Measurements from ENCODE around the gene CALML4. TPM values are rescaled to one million over a fixed set of nuclear protein-coding genes. Genes with fewer than 3 reads are reported as not detected.
"Not testable (repeated sequence)": the region's sequence is repeated elsewhere in the genome, so short reads cannot be mapped to it uniquely, and the experiment has no call there.

Gene CALML4
- total and polyA plus RNA-seq, 4 donors: 10.4 to 21.7 (median 14.4) TPM

DNA sequence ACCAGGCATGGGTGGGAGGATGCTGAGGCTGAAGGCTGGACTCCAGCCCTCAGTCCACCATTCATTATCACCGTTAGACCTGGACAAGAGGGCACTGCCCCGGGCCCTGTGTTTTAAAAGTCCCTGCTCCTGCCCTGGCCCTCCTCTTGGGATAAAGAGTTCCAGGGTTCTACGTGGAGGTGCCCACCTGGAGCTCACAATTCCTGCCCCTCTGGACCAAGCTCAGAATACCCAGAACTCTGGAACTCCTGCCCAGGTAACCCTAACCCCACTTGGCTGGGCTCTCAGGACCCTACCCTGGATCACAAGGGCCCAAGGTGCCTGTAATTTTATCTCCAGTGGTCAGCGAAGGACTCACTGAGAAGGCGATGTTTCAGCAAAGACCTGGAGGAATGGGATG, 1.2 kb downstream of the CALML4 start:
- no peak overlapping the region for H3K9ac ChIP-seq (ENCODE audit: insufficient read depth in 1 of 2, low read length in 2 of 2)
- WGBS, 2 donors: 96% methylated on average over 5 of the region's 5 CpGs
- DNase-seq (no peak), ATAC-seq (ENCODE audit: insufficient read depth, low FRiP score) (no peak)
- H3K4me1 ChIP-seq (ENCODE audit: control insufficient read depth in 5 of 5, insufficient read depth in 5 of 5, low read length in 5 of 5): peaks cover 0 to 34% (median 9%) of the 10 kb centered on the region in 5 donors
- no peaks in the 10 kb centered on the region for H3K9me3 ChIP-seq (ENCODE audit: control insufficient read depth in 4 of 4, insufficient read depth in 3 of 4, low read length in 3 of 4)
- no peaks in the 10 kb centered on the region for H3K27me3 ChIP-seq (ENCODE audit: control insufficient read depth in 3 of 3, insufficient read depth in 3 of 3, low read length in 2 of 3)
- peaks cover 0 to 3% (median 1%) of the 10 kb centered on the region in 4 donors for H3K36me3 ChIP-seq (ENCODE audit: control insufficient read depth in 4 of 4, insufficient read depth in 4 of 4, low read length in 4 of 4)
- TF ChIP-seq, protein P1, sequence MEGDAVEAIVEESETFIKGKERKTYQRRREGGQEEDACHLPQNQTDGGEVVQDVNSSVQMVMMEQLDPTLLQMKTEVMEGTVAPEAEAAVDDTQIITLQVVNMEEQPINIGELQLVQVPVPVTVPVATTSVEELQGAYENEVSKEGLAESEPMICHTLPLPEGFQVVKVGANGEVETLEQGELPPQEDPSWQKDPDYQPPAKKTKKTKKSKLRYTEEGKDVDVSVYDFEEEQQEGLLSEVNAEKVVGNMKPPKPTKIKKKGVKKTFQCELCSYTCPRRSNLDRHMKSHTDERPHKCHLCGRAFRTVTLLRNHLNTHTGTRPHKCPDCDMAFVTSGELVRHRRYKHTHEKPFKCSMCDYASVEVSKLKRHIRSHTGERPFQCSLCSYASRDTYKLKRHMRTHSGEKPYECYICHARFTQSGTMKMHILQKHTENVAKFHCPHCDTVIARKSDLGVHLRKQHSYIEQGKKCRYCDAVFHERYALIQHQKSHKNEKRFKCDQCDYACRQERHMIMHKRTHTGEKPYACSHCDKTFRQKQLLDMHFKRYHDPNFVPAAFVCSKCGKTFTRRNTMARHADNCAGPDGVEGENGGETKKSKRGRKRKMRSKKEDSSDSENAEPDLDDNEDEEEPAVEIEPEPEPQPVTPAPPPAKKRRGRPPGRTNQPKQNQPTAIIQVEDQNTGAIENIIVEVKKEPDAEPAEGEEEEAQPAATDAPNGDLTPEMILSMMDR (IDR thresholded peaks at IDR 0.05; ENCODE audit: control extremely low read depth, extremely low read depth): no peak
- no peak overlapping the region for H3K4me3 ChIP-seq
- H3K27ac ChIP-seq (ENCODE audit: low read depth in 1 of 2, low read length in 1 of 2): no peak overlapping the region

DNA sequence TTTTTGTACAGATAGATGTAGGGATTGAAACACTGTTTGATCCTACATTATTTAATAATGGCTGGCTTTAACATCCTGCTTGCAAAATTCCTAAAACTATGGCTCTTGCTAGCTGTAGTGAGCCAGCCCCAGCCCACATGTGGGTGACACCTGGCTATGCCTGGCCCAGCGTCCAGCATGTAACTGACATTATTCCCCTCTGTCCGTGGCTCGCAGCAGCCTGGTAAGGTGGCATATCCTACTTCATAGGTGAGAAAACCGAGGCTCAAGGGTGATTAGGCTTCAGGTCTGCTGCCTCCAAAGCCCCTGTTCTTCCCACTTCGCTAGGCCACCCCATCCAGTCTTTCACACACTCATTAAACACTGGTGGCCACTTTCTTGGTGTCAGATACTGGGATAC, 1.6 kb downstream of the CALML4 start:
- Histone ChIP-seq H3K27me3 (ENCODE audit: control insufficient read depth in 3 of 3, insufficient read depth in 3 of 3, low read length in 2 of 3) (no peaks in the 10 kb centered on the region), H3K36me3 (ENCODE audit: control insufficient read depth in 4 of 4, insufficient read depth in 4 of 4, low read length in 4 of 4) (peaks cover 0 to 3% (median 1%) of the 10 kb centered on the region in 4 donors), H3K9me3 (ENCODE audit: control insufficient read depth in 4 of 4, insufficient read depth in 3 of 4, low read length in 3 of 4) (no peaks in the 10 kb centered on the region), H3K4me1 (ENCODE audit: control insufficient read depth in 5 of 5, insufficient read depth in 5 of 5, low read length in 5 of 5) (peaks cover 0 to 32% (median 9%) of the 10 kb centered on the region in 5 donors), H3K27ac (ENCODE audit: low read depth in 1 of 2, low read length in 1 of 2) (no peak overlapping the region), H3K9ac (ENCODE audit: insufficient read depth in 1 of 2, low read length in 2 of 2) (no peak overlapping the region), H3K4me3 (no peak overlapping the region)
- ATAC-seq (ENCODE audit: insufficient read depth, low FRiP score): no peak
- TF ChIP-seq, protein P1 (IDR thresholded peaks at IDR 0.05; ENCODE audit: control extremely low read depth, extremely low read depth): no peak
- DNase-seq: no peak
- 96 to 98% methylated on average over 5 of the region's 5 CpGs for WGBS, 2 donors

DNA sequence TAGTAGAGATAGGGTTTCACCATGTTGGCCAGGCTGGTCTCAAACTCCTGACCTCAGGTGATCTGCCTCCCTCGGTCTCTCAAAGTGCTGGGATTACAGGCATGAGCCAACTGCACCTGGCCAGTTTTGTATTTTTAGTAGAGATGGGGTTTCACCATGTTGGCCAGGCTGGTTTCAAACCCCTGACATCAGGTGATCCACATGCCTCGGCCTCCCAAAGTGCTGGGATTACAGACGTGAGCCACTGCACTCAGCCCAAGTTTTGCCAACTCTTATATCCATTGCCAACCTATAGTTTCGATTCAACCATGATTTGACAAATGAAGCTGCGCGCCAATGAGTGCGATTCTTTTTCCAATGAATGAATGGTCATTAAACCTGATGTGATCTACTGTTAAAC, 2.1 kb downstream of the CALML4 start:
- not testable (repeated sequence) for DNase-seq; H3K36me3 ChIP-seq (ENCODE audit: control insufficient read depth in 4 of 4, insufficient read depth in 4 of 4, low read length in 4 of 4); H3K27me3 ChIP-seq (ENCODE audit: control insufficient read depth in 3 of 3, insufficient read depth in 3 of 3, low read length in 2 of 3); H3K9me3 ChIP-seq (ENCODE audit: control insufficient read depth in 4 of 4, insufficient read depth in 3 of 4, low read length in 3 of 4); ATAC-seq (ENCODE audit: insufficient read depth, low FRiP score); H3K27ac ChIP-seq (ENCODE audit: low read depth in 1 of 2, low read length in 1 of 2); H3K4me3 ChIP-seq; H3K9ac ChIP-seq (ENCODE audit: insufficient read depth in 1 of 2, low read length in 2 of 2)
- 97% methylated on average over 7 of the region's 7 CpGs for whole genome bisulfite sequencing, 2 donors
- H3K4me1 ChIP-seq (ENCODE audit: control insufficient read depth in 5 of 5, insufficient read depth in 5 of 5, low read length in 5 of 5): peaks cover 0 to 29% (median 9%) of the 10 kb centered on the region in 5 donors

DNA sequence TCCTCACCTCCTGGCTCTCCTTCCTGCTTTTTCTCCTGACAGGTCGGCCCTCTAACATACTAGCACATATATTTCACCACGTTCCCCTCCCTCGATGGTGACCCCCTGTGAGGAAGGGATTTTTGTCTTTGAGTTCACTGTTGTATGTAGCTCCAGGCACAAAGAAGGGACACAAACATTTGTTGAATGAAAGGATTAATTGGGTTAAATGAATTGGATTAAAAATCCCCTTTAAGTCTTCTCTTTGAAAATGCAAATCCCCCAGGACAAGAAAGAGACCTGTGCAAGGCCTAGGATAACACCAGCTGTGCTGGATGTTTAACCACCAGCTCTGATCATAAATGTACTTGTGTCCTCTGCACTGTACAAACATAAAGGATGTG, 3.3 kb downstream of the CALML4 start:
- DNase-seq (no peak), ATAC-seq (ENCODE audit: insufficient read depth, low FRiP score) (no peak)
- H3K27ac ChIP-seq (ENCODE audit: low read depth in 1 of 2, low read length in 1 of 2): no peak overlapping the region
- no peaks in the 10 kb centered on the region for H3K9me3 ChIP-seq (ENCODE audit: control insufficient read depth in 4 of 4, insufficient read depth in 3 of 4, low read length in 3 of 4)
- TF ChIP-seq, protein P1 (IDR thresholded peaks at IDR 0.05; ENCODE audit: control extremely low read depth, extremely low read depth): no peak
- H3K36me3 ChIP-seq (ENCODE audit: control insufficient read depth in 4 of 4, insufficient read depth in 4 of 4, low read length in 4 of 4): no peaks in the 10 kb centered on the region
- no peaks in the 10 kb centered on the region for H3K27me3 ChIP-seq (ENCODE audit: control insufficient read depth in 3 of 3, insufficient read depth in 3 of 3, low read length in 2 of 3)
- no peak overlapping the region for H3K9ac ChIP-seq (ENCODE audit: insufficient read depth in 1 of 2, low read length in 2 of 2)
- no peak overlapping the region for H3K4me3 ChIP-seq
- WGBS, 2 donors: 53 to 59% methylated on average over 3 of the region's 3 CpGs
- peaks cover 0 to 28% (median 9%) of the 10 kb centered on the region in 5 donors for H3K4me1 ChIP-seq (ENCODE audit: control insufficient read depth in 5 of 5, insufficient read depth in 5 of 5, low read length in 5 of 5)

All from lung (tissue), 12 donors.